CD4-positive, alpha-beta T cell treated with Interleukin-4 for 4 hours (primary cell): ENCODE results near the gene DNM2.
A peak's percentile ranks its signal among the peaks of the same experiment; 100 is the strongest.

Source experiments
- DNase-seq: peaks from one replicate; pipeline ENCODE4 v3.0.0-alpha.2; 2020

The DNM2 gene

GRCh38 chr19:10784257-10784656 lies 66.4 kb downstream of the DNM2 start:
- no peak for DNase-seq

GRCh38 chr19:10788146-10788545 lies 70.3 kb downstream of the DNM2 start:
- no peak for DNase-seq

GRCh38 chr19:10789866-10790265 lies 72.0 kb downstream of the DNM2 start:
- no peak for DNase-seq

GRCh38 chr19:10796653-10797052 lies 78.8 kb downstream of the DNM2 start:
- no peak for DNase-seq

- peak; percentile 74 for DNase-seq
These were observed 79.2 kb downstream of the DNM2 start for GRCh38 chr19:10797078-10797477.

DNA sequence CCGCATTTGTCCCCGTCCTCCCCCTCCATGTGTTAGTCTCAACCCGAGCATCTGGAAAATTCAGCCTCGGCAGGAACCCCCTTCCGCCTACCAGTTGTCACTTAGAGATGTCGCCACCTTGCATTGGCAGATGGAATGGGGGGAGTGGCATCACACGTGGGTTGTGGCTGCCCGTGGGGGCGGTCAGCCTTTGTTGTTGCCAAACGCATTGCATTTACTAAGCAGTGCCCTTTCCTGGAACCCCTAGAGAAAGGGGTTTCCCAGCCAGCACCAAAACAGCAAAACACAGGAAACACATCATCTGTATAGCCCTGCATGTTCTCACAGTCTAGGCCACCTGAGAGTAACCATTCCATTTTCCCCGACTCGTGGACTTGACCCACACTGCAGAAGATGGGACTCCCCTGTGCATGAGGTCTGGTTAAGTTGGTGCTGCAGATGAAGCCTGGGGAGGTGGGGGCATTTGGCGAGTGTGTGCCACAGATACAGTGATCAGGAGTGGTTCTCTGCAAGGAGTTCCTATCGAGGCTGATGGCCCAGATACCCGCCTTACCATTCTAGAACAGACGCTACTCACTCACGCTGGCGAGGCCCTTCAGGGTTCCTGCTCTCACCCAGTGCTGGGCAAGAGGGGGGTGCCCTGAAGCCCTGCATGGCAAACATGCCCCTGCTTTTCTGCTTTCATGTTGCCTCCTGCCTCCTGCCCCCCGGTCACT lies 79.8 kb downstream of the DNM2 start:
- DNase-seq, result peak; percentile 94

- DNase-seq, result no peak
These were observed 82.6 kb downstream of the DNM2 start for GRCh38 chr19:10800488-10800887.

DNA sequence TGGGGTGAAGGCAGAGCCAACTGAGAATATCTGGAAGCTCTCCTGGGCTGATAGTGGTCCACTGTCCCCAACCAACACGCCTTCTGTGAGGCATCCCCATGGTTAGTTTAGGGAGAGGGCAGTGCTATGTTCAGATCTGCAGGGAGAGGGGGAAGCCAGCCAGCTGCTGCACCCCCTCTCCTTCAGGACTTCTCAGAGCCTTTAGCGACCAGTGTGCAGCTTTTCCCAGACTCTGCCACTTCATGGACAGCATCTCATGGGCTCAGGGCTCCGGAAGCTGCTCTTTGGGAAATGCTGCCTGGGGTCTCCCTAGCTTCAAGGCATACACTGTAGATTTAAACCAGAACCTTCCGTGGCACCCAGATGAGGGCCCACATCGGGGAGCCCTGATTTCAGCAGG lies 84.6 kb downstream of the DNM2 start:
- DNase-seq, result no peak

DNA sequence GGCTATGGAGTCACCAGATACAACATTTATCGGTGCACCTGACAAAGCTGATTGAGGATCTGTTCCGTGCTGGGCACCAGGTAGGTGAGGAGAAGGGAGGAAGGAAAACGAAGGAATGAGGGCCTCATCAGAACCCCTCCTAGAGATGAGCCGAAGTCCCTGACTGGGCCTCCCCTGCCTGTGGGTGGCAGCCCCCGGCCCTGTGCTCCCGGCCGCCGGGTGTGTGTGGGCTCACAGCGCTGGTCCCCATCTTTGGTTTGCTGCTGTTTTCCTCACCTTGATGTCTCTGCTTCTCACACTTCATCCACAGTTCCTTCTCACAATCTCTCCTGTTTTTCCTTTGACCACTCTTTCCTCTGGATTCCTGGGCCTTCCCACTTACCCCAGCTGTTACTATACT lies 85.4 kb downstream of the DNM2 start:
- no peak for DNase-seq

GRCh38 chr19:10805065-10805757 lies 87.3 kb downstream of the DNM2 start:
- DNase-seq, result no peak

GRCh38 chr19:10805758-10806247 lies 87.9 kb downstream of the DNM2 start:
- DNase-seq, result no peak

GRCh38 chr19:10808937-10809649 lies 91.2 kb downstream of the DNM2 start:
- peak; percentile 70 for DNase-seq

GRCh38 chr19:10809651-10810285 lies 91.9 kb downstream of the DNM2 start:
- DNase-seq, result no peak

GRCh38 chr19:10811391-10812111 lies 93.7 kb downstream of the DNM2 start:
- DNase-seq, result no peak

DNA sequence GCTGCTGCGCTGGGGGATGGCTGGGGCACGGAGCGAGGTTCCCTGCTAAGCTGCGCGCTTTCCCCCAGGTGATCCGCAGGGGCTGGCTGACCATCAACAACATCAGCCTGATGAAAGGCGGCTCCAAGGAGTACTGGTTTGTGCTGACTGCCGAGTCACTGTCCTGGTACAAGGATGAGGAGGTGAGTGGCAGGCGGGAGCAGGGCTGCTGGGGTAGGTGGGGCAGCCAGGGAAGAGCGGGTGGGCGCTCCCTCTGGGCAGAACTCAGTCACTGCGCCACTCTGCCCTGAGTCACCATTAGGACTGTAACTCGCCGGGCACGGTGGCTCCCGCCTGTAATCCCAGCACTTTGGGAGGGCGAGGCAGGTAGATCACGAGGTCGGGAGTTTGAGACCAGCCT lies 94.3 kb downstream of the DNM2 start:
- DNase-seq, result no peak

- DNase-seq, result peak; percentile 38
These were observed 95.1 kb downstream of the DNM2 start for GRCh38 chr19:10812902-10813404.

- no peak for DNase-seq
These were observed 97.2 kb downstream of the DNM2 start for GRCh38 chr19:10815007-10815536.

GRCh38 chr19:10815969-10816644 lies 98.2 kb downstream of the DNM2 start:
- DNase-seq, result no peak

GRCh38 chr19:10816691-10817090 lies 98.8 kb downstream of the DNM2 start:
- no peak for DNase-seq

DNA sequence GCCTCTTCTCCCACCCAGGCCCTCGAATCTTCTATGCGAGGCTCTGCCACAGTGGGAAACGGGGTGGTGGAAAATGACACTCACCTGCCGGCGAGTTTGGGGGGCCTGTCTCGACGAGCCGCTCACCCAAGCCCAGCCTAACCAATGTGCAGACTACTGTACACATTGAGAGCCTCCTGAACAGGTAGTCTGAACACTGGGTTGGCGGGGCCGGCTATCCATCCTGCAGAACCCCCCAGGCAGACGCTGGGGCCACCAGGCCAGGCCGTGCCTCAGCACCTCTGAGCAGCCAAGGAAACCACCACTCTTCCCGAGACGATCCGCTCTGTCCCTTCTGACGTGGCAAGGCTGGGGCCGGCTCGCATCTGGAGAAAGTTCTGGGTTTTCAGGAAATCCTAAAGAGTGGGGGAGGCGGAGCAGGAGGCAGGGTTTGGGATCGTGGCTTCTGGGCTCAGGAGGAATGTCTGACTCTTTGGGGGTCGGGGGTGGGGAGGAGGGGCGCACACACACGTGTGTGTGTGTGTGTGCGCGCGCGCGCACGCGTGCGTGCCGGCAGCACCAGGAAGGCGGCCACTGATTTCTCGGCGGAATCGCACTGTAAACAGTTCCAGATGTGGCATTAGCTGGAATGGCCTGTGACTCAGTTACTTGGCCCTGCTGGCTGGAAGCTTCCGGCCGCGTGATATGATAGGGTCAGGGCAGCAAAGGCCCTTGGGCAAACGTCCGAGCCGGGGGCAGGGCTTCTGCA lies 99.6 kb downstream of the DNM2 start:
- DNase-seq, result no peak
